OCI-LY7 (cell line): ENCODE measurements around the gene GLS. TPM values are rescaled to one million over a fixed set of nuclear protein-coding genes. Genes with fewer than 3 reads are reported as not detected.

Source experiments
- BruUV-seq: library from RNA; stranded (reverse); fragments of 400-500 nt; replicated peaks from 2 replicates; lab custom pipeline; 2021; lab: Mats Ljungman, UMichigan
- CTCF ChIA-PET: fragments of 300-600 bp; sonication (Branson Sonifier 250); formaldehyde crosslinking; loops from one replicate; lab custom pipeline; 2022; ENCODE audit warnings: antibody characterized with exemption; ENCODE audit not compliant: unreplicated experiment; lab: Charles Lee
- POLR2A ChIA-PET: fragments of 300-600 bp; sonication (Branson Sonifier 250); formaldehyde crosslinking; loops from one replicate; lab custom pipeline; 2022; ENCODE audit warnings: antibody characterized with exemption; lab: Charles Lee
- DNase-seq: peaks from one replicate; pipeline ENCODE4 v3.0.0-alpha.2; 2015; ENCODE audit warnings: low spot score
- H2AFZ ChIP-seq: fragments of 200-600 bp; sonication (generic), shearing (Covaris generic); 2 replicates; pipeline ENCODE4 v1.6.1; 2014; ENCODE audit warnings: mild to moderate bottlenecking, antibody characterized with exemption, low read length, moderate library complexity
- H3K27ac ChIP-seq: fragments of 200-600 bp; sonication (generic); 2 replicates; pipeline ENCODE4 v1.5.1; 2014; ENCODE audit warnings: mixed run types, low read depth, mild to moderate bottlenecking, moderate library complexity, low read length, inconsistent platforms; ENCODE audit not compliant: poor library complexity, severe bottlenecking
- H3K36me3 ChIP-seq: fragments of 200-600 bp; sonication (generic); 2 replicates; pipeline ENCODE4 v1.6.1; 2014; ENCODE audit warnings: mild to moderate bottlenecking, antibody characterized with exemption, low read length, moderate library complexity, mixed read lengths; ENCODE audit not compliant: insufficient read depth
- H3K4me1 ChIP-seq: fragments of 200-600 bp; sonication (generic); 2 replicates; pipeline ENCODE4 v1.5.1; 2014; ENCODE audit warnings: mild to moderate bottlenecking, low read length; ENCODE audit not compliant: insufficient read depth, poor library complexity, severe bottlenecking
- H3K4me2 ChIP-seq: fragments of 200-600 bp; sonication (generic); 2 replicates; pipeline ENCODE4 v1.6.1; 2014; ENCODE audit warnings: mild to moderate bottlenecking, low read length
- H3K4me3 ChIP-seq: fragments of 200-600 bp; sonication (generic); 2 replicates; pipeline ENCODE4 v1.5.1; 2014; ENCODE audit warnings: mild to moderate bottlenecking, low read depth, low read length; ENCODE audit not compliant: poor library complexity, severe bottlenecking
- H3K79me2 ChIP-seq: fragments of 200-600 bp; sonication (generic); 2 replicates; pipeline ENCODE4 v1.6.1; 2016; ENCODE audit warnings: low read depth, mild to moderate bottlenecking, low read length, moderate library complexity, mixed read lengths; ENCODE audit not compliant: insufficient read depth
- H3K9me2 ChIP-seq: fragments of 200-600 bp; sonication (generic); 2 replicates; pipeline ENCODE4 v1.6.1; 2016; ENCODE audit warnings: mild to moderate bottlenecking, low read length, mixed read lengths; ENCODE audit not compliant: insufficient read depth
- H3K9me3 ChIP-seq: fragments of 200-600 bp; sonication (generic); 2 replicates; pipeline ENCODE4 v1.6.1; 2014; ENCODE audit warnings: mild to moderate bottlenecking, mixed run types, low read length, mixed read lengths
- H4K20me1 ChIP-seq: fragments of 200-600 bp; sonication (generic); 2 replicates; pipeline ENCODE4 v1.6.1; 2014; ENCODE audit warnings: mild to moderate bottlenecking, antibody characterized with exemption, low read length, moderate library complexity, mixed read lengths; ENCODE audit not compliant: insufficient read depth
- EZH2phosphoT487 ChIP-seq: fragments of 200-600 bp; sonication (generic); IDR thresholded peaks from 2 replicates; pipeline ENCODE4 v1.6.1; 2018; ENCODE audit warnings: low read depth, borderline replicate concordance, mild to moderate bottlenecking, mixed run types, antibody characterized with exemption, low read length, moderate library complexity, mixed read lengths
- intact Hi-C: fragments of 100-400 bp; cut with micrococcal nuclease; formaldehyde crosslinking; loops from one replicate; pipeline ENCODE4 v1.10.0; 2022; ENCODE audit not compliant: unreplicated experiment
- total RNA-seq, 2 experiments: library from RNA; depleted of rRNA in 1 of 2; stranded (reverse); fragments of >200 nt in 1 of 2; shearing (Covaris generic) in 1 of 2; gene quantifications; 2 replicates each; pipeline ENCODE4 v1.2.3, GENCODE V29; 2014 to 2022
- TF ChIP-seq, protein P1 (sequence below): fragments of 200-600 bp; sonication (generic); conservative IDR thresholded peaks from 2 replicates; pipeline ENCODE4 v1.5.1; 2014; ENCODE audit warnings: mild to moderate bottlenecking, antibody characterized with exemption, low read length, moderate library complexity, mixed read lengths

GLS gene
- total RNA-seq, 2 experiments from 2014 or later = 102 to 103 TPM

DNA sequence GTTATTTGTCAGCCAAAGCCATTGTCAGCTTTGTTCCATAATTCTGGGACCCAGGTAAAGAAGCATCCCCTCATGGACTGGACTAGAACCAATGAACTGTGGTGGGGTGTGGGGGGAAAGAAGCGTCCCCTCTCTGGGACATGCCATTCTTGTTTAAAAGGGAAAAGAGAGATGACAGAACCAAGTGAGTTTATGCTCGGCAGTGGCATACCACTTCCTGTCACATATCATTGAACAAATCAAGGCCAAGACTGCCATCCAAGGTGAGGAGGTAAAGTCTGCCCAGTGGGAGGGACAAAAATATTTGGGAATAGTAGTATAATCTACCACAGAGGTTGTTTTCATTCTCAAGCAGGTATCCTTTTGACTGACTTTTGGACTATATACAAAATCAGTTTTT is 4.7 kb upstream of the GLS start:
- Histone ChIP-seq H3K4me2 (no peak overlapping the region), H3K36me3 (no peaks in the 10 kb centered on the region), H3K79me2 (no peaks in the 10 kb centered on the region), H3K4me1 (peaks cover 5% of the 10 kb centered on the region), H3K9me3 (no peaks in the 10 kb centered on the region), H3K9me2 (no peaks in the 10 kb centered on the region; the same call in 1 of the 2 replicates), H4K20me1 (no peaks in the 10 kb centered on the region), H3K4me3 (no peak overlapping the region), H3K27ac (no peak overlapping the region), H2AFZ (no peak overlapping the region)
- BruUV-seq = no TSS peak
- TF ChIP-seq, protein P1, sequence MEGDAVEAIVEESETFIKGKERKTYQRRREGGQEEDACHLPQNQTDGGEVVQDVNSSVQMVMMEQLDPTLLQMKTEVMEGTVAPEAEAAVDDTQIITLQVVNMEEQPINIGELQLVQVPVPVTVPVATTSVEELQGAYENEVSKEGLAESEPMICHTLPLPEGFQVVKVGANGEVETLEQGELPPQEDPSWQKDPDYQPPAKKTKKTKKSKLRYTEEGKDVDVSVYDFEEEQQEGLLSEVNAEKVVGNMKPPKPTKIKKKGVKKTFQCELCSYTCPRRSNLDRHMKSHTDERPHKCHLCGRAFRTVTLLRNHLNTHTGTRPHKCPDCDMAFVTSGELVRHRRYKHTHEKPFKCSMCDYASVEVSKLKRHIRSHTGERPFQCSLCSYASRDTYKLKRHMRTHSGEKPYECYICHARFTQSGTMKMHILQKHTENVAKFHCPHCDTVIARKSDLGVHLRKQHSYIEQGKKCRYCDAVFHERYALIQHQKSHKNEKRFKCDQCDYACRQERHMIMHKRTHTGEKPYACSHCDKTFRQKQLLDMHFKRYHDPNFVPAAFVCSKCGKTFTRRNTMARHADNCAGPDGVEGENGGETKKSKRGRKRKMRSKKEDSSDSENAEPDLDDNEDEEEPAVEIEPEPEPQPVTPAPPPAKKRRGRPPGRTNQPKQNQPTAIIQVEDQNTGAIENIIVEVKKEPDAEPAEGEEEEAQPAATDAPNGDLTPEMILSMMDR = no peak
- TF ChIP-seq EZH2phosphoT487 = no peak
- intact Hi-C loops = no loop called here
- ChIA-PET CTCF (no interaction called here), POLR2A (interaction anchor here (0.7 to 1.4 kb wide), 4 partner anchors 9 to 19 kb away, joined by 4 to 6 read pairs (median 4); no protein-coding TSS in a partner anchor)
- no peak for DNase-seq

- ChIA-PET CTCF (no interaction called here), POLR2A (interaction anchor here (1.0 kb wide), 1 partner anchor 56 kb away, joined by 4 read pairs; no protein-coding TSS in a partner anchor)
- intact Hi-C loops = no loop called here
- Histone ChIP-seq H3K4me2 (no peak overlapping the region), H4K20me1 (no peaks in the 10 kb centered on the region), H3K27ac (no peak overlapping the region), H3K4me1 (peaks cover 5% of the 10 kb centered on the region), H2AFZ (no peak overlapping the region), H3K9me2 (no peaks in the 10 kb centered on the region; the same call in 1 of the 2 replicates), H3K9me3 (no peaks in the 10 kb centered on the region), H3K79me2 (peaks cover 1% of the 10 kb centered on the region; the same call in 1 of the 2 replicates), H3K4me3 (no peak overlapping the region), H3K36me3 (no peaks in the 10 kb centered on the region)
- DNase-seq = no peak
- TF ChIP-seq, protein P1 = no peak
- no peak for TF ChIP-seq EZH2phosphoT487
- no TSS peak for BruUV-seq
These were observed 4.0 kb upstream of the GLS start for GRCh38 chr2:190876631-190877030.

DNA sequence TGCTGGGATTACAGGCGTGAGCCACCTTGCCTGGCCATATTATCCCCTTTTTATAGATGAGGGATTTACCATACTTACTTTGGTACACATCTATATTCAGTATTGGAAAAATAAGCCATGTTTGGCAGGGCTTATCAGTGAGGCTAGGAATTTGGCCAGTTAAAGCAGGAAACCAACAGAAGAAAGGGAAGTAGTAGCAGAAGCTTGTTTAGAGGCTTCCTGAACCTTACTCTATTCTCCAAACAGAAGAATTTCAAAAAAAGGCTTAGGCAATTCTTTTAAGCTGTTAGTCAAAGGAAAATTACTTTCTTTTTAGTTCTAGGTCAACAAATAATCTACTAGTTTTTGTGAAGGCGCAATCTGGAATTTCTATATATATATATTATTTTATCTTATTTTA is 3.2 kb upstream of the GLS start:
- H3K4me3 ChIP-seq = no peak overlapping the region
- H3K4me1 ChIP-seq = peaks cover 5% of the 10 kb centered on the region
- H3K27ac ChIP-seq = no peak overlapping the region
- H3K36me3 ChIP-seq = no peaks in the 10 kb centered on the region
- TF ChIP-seq, protein P1 = no peak
- TF ChIP-seq EZH2phosphoT487 = no peak
- peaks cover 4% of the 10 kb centered on the region; the same call in 1 of the 2 replicates for H4K20me1 ChIP-seq
- POLR2A ChIA-PET = no interaction called here
- CTCF ChIA-PET = no interaction called here
- no TSS peak for BruUV-seq
- H3K79me2 ChIP-seq = peaks cover 9% of the 10 kb centered on the region
- no peaks in the 10 kb centered on the region for H3K9me3 ChIP-seq
- no peak overlapping the region for H2AFZ ChIP-seq
- DNase-seq = no peak
- H3K9me2 ChIP-seq = no peaks in the 10 kb centered on the region; the same call in 1 of the 2 replicates
- intact Hi-C loops = no loop called here
- no peak overlapping the region for H3K4me2 ChIP-seq
